ENCODE measurements around the gene CIRBP.

The CIRBP gene

GRCh38 chr19:1286487-1287353 is 17.6 kb downstream of the CIRBP start:
- no peak overlapping the region for H3K4me3 ChIP-seq (ENCODE audit: low read depth, low read length)
- TF ChIP-seq, protein P1, sequence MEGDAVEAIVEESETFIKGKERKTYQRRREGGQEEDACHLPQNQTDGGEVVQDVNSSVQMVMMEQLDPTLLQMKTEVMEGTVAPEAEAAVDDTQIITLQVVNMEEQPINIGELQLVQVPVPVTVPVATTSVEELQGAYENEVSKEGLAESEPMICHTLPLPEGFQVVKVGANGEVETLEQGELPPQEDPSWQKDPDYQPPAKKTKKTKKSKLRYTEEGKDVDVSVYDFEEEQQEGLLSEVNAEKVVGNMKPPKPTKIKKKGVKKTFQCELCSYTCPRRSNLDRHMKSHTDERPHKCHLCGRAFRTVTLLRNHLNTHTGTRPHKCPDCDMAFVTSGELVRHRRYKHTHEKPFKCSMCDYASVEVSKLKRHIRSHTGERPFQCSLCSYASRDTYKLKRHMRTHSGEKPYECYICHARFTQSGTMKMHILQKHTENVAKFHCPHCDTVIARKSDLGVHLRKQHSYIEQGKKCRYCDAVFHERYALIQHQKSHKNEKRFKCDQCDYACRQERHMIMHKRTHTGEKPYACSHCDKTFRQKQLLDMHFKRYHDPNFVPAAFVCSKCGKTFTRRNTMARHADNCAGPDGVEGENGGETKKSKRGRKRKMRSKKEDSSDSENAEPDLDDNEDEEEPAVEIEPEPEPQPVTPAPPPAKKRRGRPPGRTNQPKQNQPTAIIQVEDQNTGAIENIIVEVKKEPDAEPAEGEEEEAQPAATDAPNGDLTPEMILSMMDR (IDR thresholded peaks at IDR 0.05; ENCODE audit: borderline replicate concordance, insufficient read depth, low read depth, low read length): no peak

GRCh38 chr19:1287354-1288225 is 18.5 kb downstream of the CIRBP start:
- H3K4me3 ChIP-seq (ENCODE audit: low read depth, low read length): no peak overlapping the region

DNA sequence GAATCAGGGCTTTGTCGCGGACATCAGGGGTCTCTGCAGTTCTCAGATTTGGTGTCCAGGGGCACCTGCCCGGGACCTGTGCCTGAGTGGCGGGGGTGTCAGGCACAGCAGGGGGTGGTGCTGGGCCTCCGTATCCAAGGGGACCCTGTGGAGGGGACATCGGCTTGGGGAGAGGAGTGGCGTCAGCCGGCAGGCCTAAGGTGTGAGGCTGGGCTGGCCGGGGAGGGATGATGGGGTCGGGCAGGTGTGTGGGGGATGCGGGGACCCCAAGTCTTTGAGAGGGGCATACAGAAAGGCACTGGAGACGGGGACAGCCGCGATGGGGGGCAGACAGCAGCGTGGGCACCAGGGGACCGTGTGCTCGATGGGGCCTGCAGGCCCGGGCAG is 19.1 kb downstream of the CIRBP start:
- H3K4me3 ChIP-seq (ENCODE audit: low read depth, low read length): no peak overlapping the region

More at GRCh38 chr19:1287354-1288225, 18.5 kb downstream of the CIRBP start:
- TF ChIP-seq, protein P1 (IDR thresholded peaks at IDR 0.05; ENCODE audit: borderline replicate concordance, insufficient read depth, low read depth, low read length): no peak

GRCh38 chr19:1288833-1289685 is 19.9 kb downstream of the CIRBP start:
- no peak overlapping the region for H3K4me3 ChIP-seq (ENCODE audit: low read depth, low read length)
- TF ChIP-seq, protein P1 (IDR thresholded peaks at IDR 0.05; ENCODE audit: borderline replicate concordance, insufficient read depth, low read depth, low read length): no peak

More for the DNA sequence above, 19.1 kb downstream of the CIRBP start:
- TF ChIP-seq, protein P1 (IDR thresholded peaks at IDR 0.05; ENCODE audit: borderline replicate concordance, insufficient read depth, low read depth, low read length): no peak

DNA sequence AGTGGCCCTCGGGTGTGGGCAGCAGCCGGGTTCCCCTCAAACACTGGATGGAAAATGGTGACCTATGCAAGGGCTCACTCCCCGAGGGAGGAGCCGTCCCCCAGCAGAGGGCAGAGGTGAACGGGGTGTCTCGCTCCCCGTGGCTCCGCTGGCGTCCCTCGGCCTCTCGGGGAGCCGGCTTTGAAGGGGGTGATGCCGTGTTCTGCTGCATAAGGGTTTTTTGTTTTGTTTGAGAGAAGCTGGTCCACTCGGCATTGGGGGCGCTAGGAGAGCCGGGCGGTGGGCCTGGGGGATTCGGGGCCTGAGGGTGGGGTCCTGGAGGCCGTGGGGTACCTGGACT is 20.5 kb downstream of the CIRBP start:
- TF ChIP-seq, protein P1 (IDR thresholded peaks at IDR 0.05; ENCODE audit: borderline replicate concordance, insufficient read depth, low read depth, low read length): no peak
- no peak overlapping the region for H3K4me3 ChIP-seq (ENCODE audit: low read depth, low read length)

GRCh38 chr19:1290196-1290702 is 21.1 kb downstream of the CIRBP start:
- TF ChIP-seq, protein P1 (IDR thresholded peaks at IDR 0.05; ENCODE audit: borderline replicate concordance, insufficient read depth, low read depth, low read length): no peak
- H3K4me3 ChIP-seq (ENCODE audit: low read depth, low read length): no peak overlapping the region

Measured in GM12875 (cell line).